ENCODE measurements around the gene EIF4G3.
"Not testable (repeated sequence)": the region's sequence is repeated elsewhere in the genome, so short reads cannot be mapped to it uniquely, and the experiment has no call there.

The EIF4G3 gene

DNA sequence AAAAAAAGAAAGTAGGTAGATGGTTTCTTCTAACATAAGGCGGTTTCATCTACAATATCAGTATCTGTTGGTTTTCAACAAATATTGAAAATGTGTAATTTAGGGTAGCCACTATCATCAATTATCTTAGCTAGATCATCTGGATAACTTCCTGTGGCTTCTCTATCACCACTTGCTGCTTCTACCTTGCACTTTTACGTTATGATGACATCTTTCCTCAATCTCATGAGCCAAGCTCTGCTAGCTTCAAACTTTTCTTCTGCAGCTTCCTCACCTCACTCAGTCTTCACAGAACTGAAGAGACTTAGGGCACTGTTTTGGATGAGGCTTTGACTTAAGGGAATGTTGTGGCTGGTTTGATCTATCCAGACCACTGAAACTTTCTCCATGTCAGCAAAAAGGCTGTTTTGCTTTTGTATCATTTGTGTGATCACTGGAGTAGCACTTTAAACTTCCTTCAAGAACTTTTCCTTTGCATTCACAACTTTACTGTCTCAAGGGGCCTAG is 244.7 kb downstream of the EIF4G3 start:
- no peak for DNase-seq

- DNase-seq, result no peak
Observed at GRCh38 chr1:20930427-20930826, 246.3 kb downstream of the EIF4G3 start.

DNA sequence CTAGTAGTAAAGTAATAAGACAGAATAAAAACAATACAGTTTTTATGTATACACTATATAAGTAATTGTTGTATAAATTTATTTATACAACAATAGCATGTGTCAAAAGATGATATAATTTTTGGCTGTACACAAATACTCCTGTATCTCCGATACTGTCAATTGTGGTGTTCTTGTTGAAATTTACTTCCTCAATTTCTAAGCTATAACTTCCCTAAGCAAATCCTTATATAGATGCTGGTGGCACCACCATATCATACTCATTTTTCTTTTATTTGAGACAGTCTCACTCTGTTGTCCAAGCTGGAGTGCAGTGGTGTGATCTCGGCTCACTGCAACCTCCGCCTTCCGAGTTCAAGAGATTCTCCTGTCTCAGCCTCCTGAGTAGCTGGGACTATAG is 248.6 kb downstream of the EIF4G3 start:
- no peak for DNase-seq

DNA sequence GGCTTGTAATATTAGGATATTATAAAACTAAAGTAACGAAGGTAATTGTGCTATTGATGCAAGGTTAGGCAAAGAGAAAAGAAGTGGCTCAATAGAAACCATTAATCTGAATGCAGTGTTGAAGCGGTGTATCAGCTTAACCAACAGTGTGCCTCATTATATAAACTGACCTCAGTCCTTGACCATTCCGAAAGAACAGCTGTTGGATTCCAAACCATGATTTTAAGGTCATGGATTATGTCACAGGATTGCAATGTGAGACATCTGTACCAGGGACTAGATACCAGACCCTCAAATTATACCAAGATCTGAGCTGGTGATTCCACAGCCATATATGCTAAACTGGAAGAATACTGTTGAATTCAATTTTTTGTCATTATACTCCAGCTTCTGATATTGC is 255.4 kb downstream of the EIF4G3 start:
- no peak for DNase-seq

DNA sequence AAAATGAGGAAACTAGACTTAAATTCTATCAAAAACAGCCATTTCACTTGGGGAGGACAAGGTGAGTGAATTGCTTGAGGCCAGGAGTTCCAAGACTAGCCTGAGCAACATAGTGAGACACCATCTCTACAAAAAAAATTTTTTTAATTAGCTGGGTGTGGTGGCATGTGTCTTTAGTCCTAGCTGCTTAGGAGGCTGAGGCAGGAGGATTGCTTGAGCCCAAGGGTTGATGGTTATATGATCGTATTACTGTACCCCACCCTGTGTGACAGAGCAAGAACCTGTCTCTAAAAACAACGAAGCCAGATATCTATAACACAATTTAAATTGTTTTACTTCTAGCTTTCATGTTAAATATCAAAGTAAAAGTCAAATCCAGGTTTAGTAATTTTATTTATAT is 263.5 kb downstream of the EIF4G3 start:
- DNase-seq, result no peak

- not testable (repeated sequence) for DNase-seq
Observed at GRCh38 chr1:20907526-20907925, 269.2 kb downstream of the EIF4G3 start.

DNA sequence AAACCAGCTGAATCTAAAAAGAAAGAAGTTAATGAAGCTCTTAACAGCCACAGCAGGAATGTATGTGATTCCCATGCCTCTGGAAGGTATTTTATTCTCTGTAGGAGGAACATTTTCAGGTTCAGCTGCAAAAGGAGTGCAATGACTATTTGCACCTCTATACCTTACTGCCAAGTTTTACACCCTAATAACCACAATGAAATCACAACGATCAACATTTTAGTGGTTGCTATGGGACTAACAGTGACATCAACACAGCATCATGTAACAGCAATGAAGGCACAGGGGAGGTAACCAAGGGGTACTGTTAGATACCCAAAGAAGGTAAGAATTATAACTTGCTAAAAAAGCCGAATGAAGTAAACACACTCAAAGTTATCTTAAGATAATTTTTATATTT is 273.3 kb downstream of the EIF4G3 start:
- DNase-seq, result no peak

DNA sequence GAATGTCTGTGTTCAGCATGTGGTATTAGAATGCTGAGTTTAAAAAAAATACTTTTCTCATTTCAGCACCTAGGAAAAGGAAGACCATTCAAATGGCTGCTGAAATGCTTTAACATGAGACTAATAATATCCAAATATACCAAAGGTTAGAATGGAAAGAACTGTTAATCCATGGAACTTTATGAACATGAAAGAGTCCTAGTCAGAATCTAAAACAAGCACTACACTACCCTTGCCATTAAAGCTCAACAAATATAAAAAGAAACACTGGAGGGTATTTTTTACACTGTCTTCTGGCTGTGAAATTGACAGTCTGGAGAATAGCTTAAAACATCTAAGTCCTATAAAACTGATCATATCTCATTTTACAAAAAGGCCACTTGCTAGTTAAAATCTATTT is 276.6 kb downstream of the EIF4G3 start:
- DNase-seq, result no peak

GRCh38 chr1:20899154-20899972 is 277.3 kb downstream of the EIF4G3 start:
- no peak for DNase-seq

DNA sequence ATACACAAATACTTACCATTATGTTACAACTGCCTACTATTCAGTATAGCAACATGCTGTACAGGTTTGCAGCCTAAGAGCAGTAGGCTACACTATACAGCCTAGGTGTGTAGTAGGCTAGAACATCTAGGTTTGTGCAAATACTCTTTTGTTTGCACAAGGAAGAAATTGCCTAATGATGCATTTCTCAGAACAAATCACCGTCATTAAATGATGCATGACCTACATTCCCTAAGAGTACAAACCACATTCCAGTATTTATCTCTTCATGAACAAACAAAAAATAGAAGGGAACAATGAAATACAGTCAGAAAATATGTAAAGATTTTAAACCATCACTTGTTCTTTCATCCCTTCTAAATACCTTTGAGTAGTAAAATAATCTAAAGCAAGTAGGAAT is 279.9 kb downstream of the EIF4G3 start:
- peak; percentile 36 for DNase-seq

DNA sequence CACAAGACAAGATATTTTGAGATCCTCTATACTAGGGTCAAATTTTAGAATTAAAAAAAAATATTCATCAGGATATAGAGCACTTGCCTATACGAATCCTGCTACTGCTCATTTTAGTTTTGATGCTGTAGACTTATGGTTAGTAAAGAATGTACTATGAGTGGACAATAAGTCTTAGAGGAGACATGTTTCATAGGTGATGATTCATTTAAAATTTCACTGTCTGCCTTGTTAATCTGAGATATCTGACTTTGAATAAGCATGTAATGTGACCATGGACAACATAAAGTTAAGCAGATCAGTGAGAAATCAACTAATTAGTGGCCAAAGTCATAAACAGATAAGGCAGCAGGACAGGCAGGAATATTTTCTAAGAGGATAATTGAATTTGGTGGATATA is 282.8 kb downstream of the EIF4G3 start:
- DNase-seq, result no peak

- peak; percentile 44 for DNase-seq
Observed at GRCh38 chr1:20891091-20891490, 285.6 kb downstream of the EIF4G3 start.

- DNase-seq, result no peak
Observed at GRCh38 chr1:20887246-20887645, 289.5 kb downstream of the EIF4G3 start.

- DNase-seq, result no peak
Observed at GRCh38 chr1:20885121-20885520, 291.6 kb downstream of the EIF4G3 start.

DNA sequence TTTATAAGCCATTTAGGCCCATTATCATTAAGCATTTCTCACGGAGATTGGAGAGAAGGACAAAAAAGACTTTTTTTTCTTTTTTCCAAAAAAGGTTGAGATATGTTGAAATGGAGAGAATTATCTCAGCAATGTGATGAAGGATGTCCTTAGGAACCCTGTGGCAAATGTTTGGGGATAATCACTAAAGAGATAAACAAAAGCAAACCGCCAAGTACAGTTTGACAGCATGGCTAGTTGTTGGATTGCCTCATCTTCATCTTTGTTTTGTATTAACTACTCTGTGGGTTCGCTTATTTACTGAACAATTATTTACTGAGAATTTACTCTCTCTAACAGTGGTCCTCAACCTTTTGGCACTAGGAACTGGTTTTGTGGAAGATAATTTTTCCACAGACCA is 292.2 kb downstream of the EIF4G3 start:
- no peak for DNase-seq

GRCh38 chr1:20883766-20884165 is 292.9 kb downstream of the EIF4G3 start:
- no peak for DNase-seq

- DNase-seq, result no peak
Observed at GRCh38 chr1:20882837-20883236, 293.9 kb downstream of the EIF4G3 start.

GRCh38 chr1:20878799-20879198 is 297.9 kb downstream of the EIF4G3 start:
- DNase-seq, result no peak

- DNase-seq, result no peak
Observed at GRCh38 chr1:20875198-20875973, 301.3 kb downstream of the EIF4G3 start.

DNA sequence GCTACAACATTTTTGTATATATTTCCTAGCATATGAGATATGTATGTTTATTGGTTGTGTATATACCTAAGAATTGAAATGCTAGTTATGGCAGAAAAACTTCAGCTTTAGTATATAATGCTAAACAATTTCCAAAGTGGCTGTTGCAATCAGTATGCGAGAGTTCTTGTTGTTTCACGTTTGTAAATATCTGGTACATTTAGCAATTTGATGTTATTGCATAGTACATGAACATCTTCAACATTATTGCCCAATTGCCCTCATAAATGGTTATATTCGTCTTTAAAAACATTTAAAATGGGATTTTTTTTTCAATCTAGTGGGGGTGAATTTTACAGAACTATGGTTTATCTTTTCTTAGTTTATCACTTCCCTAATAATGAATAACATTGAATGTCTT is 303.4 kb downstream of the EIF4G3 start:
- DNase-seq, result peak; percentile 32

DNA sequence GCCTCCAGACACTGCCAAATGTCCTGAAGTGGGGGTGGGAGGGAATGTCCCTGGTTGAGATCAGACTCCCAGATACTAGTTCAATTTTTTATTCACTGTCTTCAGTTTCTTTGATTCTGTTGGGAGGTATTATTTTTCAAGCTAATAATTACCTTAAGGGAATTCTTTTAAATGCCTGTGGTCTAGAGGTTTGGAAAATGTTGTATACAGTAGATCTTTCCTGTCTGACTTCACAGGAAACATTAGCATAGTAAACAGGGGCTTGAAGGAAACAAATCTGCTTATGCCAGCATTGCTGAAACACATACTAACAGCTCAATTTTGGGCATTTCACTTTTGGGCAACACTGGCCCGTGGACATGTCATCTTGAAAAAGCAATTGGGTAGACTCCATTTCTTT is 305.3 kb downstream of the EIF4G3 start:
- DNase-seq, result no peak

GRCh38 chr1:20870718-20871117 is 306.0 kb downstream of the EIF4G3 start:
- DNase-seq, result no peak

DNA sequence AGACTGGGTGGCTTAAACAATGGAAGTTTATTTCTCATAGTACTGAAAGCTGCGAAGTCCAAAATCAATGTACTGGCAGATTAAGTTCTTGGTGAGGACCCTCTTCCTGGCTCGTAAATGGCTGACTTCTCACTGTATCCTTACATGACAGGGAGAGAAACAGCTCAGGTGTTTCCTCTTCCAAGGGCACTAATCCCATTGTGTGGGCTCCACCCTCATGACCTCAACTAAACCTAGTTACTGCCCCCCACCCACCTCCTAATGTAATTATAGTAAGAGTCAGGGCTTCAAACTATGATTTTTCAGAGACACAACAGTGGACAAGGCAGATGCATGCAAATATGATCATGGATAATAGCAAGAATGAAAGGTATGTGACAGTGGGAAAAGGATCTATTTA is 308.4 kb downstream of the EIF4G3 start:
- no peak for DNase-seq

GRCh38 chr1:20867847-20868246 is 308.9 kb downstream of the EIF4G3 start:
- DNase-seq, result no peak
